Gastrocnemius medialis (tissue), 4 donors: ENCODE measurements around the gene EXOSC10.
"Not testable (repeated sequence)": the region's sequence is repeated elsewhere in the genome, so short reads cannot be mapped to it uniquely, and the experiment has no call there.

Experiments
- POLR2A ChIP-seq, 2 donors: fragments of 450-650 bp; IDR thresholded peaks; one replicate each; pipeline ENCODE4 v1.6.1; 2017; ENCODE audit warnings: antibody characterized with exemption in 2 of 2, mild to moderate bottlenecking in 2 of 2, moderate library complexity in 2 of 2
- TF ChIP-seq, protein P1 (sequence below), 5 experiments: fragments of 450-650 bp in 3 of 5; fragments of 200-600 bp in 2 of 5; sonication (generic) in 2 of 5; IDR thresholded peaks in 4 of 5; conservative IDR thresholded peaks in 1 of 5; 1 replicate in 4 of 5; 2 replicates in 1 of 5; pipeline ENCODE4 v1.5.1; 2016 to 2019; ENCODE audit warnings: antibody characterized with exemption in 5 of 5, mild to moderate bottlenecking in 3 of 5, moderate library complexity in 3 of 5

DNA sequence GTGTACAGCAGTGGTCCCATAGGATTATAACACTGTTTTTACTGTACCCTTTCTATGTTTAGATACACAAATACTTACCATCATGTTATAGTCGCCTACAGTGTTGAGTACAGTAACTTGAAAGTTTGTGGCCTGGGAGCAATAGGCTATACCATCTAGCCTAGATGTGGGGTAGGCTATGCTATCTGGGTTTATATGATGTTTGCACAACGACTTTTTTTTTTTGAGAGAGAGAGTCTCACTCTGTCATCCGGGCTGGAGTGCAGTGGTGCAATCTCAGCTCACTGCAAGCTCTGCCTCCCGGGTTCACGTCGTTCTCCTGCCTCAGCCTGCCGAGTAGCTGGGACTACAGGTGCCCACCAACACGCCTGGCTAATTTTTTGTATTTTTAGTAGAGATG lies 80.3 kb downstream of the EXOSC10 start:
- TF ChIP-seq, protein P1, sequence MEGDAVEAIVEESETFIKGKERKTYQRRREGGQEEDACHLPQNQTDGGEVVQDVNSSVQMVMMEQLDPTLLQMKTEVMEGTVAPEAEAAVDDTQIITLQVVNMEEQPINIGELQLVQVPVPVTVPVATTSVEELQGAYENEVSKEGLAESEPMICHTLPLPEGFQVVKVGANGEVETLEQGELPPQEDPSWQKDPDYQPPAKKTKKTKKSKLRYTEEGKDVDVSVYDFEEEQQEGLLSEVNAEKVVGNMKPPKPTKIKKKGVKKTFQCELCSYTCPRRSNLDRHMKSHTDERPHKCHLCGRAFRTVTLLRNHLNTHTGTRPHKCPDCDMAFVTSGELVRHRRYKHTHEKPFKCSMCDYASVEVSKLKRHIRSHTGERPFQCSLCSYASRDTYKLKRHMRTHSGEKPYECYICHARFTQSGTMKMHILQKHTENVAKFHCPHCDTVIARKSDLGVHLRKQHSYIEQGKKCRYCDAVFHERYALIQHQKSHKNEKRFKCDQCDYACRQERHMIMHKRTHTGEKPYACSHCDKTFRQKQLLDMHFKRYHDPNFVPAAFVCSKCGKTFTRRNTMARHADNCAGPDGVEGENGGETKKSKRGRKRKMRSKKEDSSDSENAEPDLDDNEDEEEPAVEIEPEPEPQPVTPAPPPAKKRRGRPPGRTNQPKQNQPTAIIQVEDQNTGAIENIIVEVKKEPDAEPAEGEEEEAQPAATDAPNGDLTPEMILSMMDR (IDR thresholded peaks at IDR 0.05 in 4 of 5, conservative IDR thresholded peaks at IDR 0.05 in 1 of 5), result not testable (repeated sequence)
- not testable (repeated sequence) for TF ChIP-seq POLR2A (IDR thresholded peaks at IDR 0.05)
